GM23338 (cell line): ENCODE results near the gene USP21.

Source experiments
- CREB1 ChIP-seq: fragments of 250-450 bp; sonication (Bioruptor Pico); IDR thresholded peaks from 2 replicates; pipeline ENCODE4 v1.5.0; 2020; ENCODE audit warnings: low read depth, mild to moderate bottlenecking, moderate library complexity
- ETS1 ChIP-seq: IDR thresholded peaks from 2 replicates; pipeline ENCODE4 v1.6.1; 2016; ENCODE audit warnings: antibody characterized with exemption
- EZH2 ChIP-seq: fragments of 200-600 bp; sonication (generic); IDR thresholded peaks from one replicate; pipeline ENCODE4 v1.8.0; 2017; ENCODE audit warnings: antibody characterized with exemption, mild to moderate bottlenecking, low read depth; ENCODE audit not compliant: unreplicated experiment
- EZH2phosphoT487 ChIP-seq: fragments of 200-600 bp; sonication (generic); IDR thresholded peaks from one replicate; pipeline ENCODE4 v1.8.1; 2018; ENCODE audit warnings: antibody characterized with exemption; ENCODE audit not compliant: unreplicated experiment
- JUNB ChIP-seq: IDR thresholded peaks from one replicate; pipeline ENCODE4 v1.6.1; 2016; ENCODE audit warnings: antibody characterized with exemption; ENCODE audit not compliant: unreplicated experiment
- NANOG ChIP-seq: IDR thresholded peaks from 2 replicates; pipeline ENCODE4 v1.6.1; 2016; ENCODE audit warnings: antibody characterized with exemption, borderline replicate concordance
- POLR2AphosphoS5 ChIP-seq: IDR thresholded peaks from 2 replicates; pipeline ENCODE4 v1.6.1; 2016; ENCODE audit warnings: antibody characterized with exemption, low read depth
- REST ChIP-seq: IDR thresholded peaks from one replicate; pipeline ENCODE4 v1.6.1; 2018; ENCODE audit warnings: antibody characterized with exemption; ENCODE audit not compliant: unreplicated experiment
- ZNF114 ChIP-seq: fragments of 250-450 bp; sonication (Bioruptor Pico); IDR thresholded peaks from 2 replicates; pipeline ENCODE4 v1.5.0; 2020; ENCODE audit warnings: mild to moderate bottlenecking, moderate library complexity
- ZNF331 ChIP-seq: fragments of 250-450 bp; sonication (Bioruptor Pico); IDR thresholded peaks from 2 replicates; pipeline ENCODE4 v1.5.0; 2020; ENCODE audit warnings: low read depth, mild to moderate bottlenecking, moderate library complexity
- ZNF462 ChIP-seq: fragments of 250-450 bp; sonication (Bioruptor Pico); IDR thresholded peaks from 2 replicates; pipeline ENCODE4 v1.5.0; 2020; ENCODE audit warnings: mild to moderate bottlenecking, moderate library complexity
- TF ChIP-seq, protein P1 (sequence below), 2 experiments: fragments of 200-600 bp in 1 of 2; sonication (generic) in 1 of 2; conservative IDR thresholded peaks; 2 replicates each; pipeline versions ENCODE4 v1.5.1 to v1.6.1; 2016 to 2017; ENCODE audit warnings: antibody characterized with exemption in 2 of 2, low read depth in 2 of 2, mild to moderate bottlenecking in 2 of 2, moderate library complexity in 1 of 2

DNA sequence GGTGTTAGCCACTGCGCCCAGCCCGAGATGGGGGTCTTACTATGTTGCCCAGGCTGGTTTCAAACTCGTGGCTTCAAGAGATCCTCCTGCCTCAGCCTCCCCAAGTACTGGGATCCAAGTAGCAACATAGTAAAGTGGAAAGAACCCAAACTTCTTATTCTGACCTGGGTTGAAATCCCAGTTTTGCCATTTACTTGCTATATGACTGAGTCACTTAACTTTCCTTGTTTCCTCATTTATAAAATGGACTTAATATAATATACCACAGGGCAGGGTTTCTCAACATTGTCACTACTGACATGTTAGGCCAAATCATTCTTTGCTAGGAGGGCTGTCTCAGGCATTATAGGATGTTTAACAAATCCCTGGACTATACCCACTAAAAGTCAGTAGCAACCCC, 48.2 kb upstream of the USP21 start:
- TF ChIP-seq, protein P1, sequence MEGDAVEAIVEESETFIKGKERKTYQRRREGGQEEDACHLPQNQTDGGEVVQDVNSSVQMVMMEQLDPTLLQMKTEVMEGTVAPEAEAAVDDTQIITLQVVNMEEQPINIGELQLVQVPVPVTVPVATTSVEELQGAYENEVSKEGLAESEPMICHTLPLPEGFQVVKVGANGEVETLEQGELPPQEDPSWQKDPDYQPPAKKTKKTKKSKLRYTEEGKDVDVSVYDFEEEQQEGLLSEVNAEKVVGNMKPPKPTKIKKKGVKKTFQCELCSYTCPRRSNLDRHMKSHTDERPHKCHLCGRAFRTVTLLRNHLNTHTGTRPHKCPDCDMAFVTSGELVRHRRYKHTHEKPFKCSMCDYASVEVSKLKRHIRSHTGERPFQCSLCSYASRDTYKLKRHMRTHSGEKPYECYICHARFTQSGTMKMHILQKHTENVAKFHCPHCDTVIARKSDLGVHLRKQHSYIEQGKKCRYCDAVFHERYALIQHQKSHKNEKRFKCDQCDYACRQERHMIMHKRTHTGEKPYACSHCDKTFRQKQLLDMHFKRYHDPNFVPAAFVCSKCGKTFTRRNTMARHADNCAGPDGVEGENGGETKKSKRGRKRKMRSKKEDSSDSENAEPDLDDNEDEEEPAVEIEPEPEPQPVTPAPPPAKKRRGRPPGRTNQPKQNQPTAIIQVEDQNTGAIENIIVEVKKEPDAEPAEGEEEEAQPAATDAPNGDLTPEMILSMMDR (conservative IDR thresholded peaks at IDR 0.05; ENCODE audit: low read depth in 2 of 2), result no peak
- TF ChIP-seq ETS1 (no peak), POLR2AphosphoS5 (no peak), EZH2 (no peak), REST (no peak), EZH2phosphoT487 (no peak), ZNF462 (CRISPR knock-in tag) (no peak), CREB1 (CRISPR knock-in tag) (no peak), NANOG (no peak), ZNF331 (no peak), JUNB (no peak), ZNF114 (no peak)
